ENCODE measurements around the gene RRAGC.

Gene RRAGC, protein sequence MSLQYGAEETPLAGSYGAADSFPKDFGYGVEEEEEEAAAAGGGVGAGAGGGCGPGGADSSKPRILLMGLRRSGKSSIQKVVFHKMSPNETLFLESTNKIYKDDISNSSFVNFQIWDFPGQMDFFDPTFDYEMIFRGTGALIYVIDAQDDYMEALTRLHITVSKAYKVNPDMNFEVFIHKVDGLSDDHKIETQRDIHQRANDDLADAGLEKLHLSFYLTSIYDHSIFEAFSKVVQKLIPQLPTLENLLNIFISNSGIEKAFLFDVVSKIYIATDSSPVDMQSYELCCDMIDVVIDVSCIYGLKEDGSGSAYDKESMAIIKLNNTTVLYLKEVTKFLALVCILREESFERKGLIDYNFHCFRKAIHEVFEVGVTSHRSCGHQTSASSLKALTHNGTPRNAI

DNA sequence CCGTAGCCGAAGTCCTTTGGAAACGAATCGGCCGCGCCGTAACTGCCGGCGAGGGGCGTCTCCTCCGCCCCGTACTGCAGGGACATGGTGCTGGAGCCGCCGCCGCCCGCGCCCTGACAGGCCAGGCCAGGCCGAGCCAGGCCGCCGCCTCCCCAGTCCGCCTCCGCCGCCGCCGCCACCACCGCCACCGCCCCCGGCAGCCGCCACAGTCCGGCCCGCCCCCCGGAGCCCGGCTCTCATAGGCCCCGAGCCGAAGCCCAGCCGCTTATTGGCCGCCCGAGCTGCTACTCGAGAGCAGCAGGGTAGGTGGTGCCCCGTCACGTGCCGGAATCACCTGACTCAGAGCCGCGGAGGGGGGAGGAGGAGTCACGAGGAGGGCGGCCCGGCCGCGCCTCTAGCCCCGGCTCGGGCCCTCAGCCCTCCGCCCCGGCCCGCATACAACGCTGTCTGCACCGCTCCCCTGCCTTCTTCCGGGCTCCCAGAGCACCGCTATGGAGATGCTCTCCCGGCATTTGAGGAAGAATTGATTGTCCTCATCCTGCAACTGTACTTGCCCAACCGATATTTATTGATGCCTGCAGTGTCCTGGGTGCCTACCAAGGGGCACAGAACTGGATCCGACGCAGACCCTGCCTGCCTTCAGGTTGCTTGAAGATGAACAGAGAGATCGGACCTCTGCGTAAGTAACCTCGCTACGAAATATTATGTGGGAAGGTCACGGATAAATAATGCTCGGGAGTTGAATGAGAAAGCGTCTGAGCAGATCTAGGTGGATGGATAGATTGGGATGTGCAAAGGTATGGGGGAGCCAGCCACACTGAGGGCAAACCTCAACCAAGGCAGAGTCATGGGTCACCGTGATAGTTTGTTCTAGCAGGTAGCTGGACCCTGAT is at the start of gene RRAGC:
Gene RRAGC (minus strand): TSS at position 212 of the 893 bp plus-strand sequence. CDS start 126 bp downstream, at position 86.
- peak; percentile 100 for DNase-seq

DNA sequence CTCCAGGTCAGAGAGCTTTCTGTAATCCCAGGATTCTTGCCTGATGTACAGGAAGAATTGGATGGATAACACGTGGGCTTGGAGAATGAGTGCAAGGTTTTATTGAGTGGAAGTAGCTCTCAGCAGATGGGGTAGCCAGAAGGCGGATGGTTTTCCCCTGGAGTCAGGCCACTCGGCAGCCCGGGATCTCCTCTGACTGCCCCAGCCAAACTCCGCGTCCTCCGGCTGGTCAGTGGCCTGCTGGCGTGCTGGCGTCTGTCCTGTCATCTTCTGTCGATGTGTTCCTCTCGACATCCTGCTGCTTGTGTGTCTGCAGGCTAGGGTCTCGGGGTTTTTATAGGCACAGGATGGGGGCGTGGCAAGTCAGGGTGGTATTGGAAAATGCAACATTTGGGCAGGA is 49.2 kb upstream of the RRAGC start:
- DNase-seq = no peak

GRCh38 chr1:38905985-38906384 is 46.4 kb upstream of the RRAGC start:
- no peak for DNase-seq

DNA sequence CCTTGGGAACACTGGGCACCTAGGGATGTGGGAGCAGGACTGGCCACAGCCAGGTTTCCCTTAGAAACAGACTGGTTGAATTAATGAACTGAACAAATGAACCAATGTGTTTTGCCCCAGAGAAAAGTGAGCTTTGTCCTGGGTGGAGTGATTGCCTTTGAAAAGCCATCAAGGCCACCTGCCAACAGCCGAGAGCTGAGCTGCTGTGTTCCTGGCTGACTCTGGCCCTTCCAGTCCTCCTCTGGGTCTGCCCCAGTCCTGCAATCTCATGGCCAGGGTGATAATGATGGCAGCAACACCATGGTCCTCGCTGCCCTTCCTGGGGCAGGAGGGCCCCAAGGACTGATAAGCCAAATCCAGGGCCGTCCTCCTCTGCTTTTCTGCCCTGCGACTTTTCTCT is 40.0 kb upstream of the RRAGC start:
- DNase-seq = no peak

DNA sequence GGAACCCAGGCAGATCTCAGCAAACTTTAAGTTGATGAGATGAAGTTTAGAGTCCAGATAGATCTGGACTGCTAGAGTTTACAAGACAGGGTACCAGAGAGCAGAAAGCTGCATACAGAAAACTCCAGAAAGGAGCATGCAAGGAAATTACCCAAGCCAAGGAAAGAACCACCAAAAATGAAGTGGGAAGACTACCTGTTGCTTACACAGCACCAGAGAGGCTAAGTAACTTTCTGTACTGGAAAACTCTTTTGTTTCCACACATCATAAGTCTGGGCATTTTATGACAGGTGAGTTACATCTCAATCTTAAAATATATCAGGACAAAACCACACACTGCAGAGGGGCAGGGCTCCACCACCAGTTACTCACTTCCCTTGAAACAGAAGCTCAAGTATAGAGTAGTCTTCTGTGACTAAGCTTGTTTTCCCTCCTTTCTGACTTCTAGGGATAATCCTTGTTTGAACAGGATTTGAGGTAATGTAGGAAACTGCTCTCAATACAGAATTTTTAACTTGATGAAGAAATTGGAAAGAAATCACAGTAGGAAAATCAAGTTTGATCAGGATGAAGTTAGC is 39.2 kb upstream of the RRAGC start:
- no peak for DNase-seq

DNA sequence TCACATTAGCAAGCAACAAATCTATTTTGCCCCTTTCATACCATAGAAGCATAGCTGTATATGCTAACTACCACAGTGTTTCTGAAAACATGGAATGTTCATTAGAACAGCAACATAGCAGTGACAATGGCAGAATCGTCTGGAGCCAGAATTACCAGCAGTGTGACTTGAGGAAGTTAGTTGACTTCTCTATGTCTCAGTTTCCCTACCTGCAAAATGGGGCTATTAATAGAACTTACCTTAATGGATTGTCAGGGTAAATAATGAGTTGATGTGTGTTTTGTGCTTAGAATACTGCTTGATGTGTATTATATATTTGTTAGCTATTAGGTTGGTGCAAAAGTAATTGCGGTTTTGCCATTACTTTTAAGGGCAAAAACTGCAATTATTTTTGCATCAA is 36.6 kb upstream of the RRAGC start:
- no peak for DNase-seq

GRCh38 chr1:38892976-38893375 is 33.4 kb upstream of the RRAGC start:
- DNase-seq = no peak

GRCh38 chr1:38891753-38892152 is 32.2 kb upstream of the RRAGC start:
- DNase-seq = peak; percentile 78

DNA sequence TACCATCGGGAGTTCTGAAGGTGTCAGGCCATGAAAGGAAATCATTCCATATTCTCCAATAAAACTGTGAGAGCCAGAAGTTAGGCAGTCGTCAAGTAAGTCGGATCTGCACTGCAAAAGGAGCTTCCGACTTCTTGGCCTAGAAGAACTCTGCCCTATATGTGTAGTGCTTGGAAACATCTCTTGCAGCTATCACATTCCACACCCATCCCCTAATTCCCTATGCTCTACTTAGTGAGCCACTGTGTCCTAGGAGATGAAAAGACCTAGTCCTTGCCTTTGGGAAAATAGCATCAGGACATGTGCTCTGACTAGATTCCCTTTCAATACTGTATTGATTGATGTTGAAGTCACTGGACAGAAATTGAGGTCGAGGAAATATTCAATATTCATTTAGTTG is 30.0 kb upstream of the RRAGC start:
- no peak for DNase-seq

- DNase-seq = no peak
Measured at GRCh38 chr1:38888423-38889333, 29.1 kb upstream of the RRAGC start.

DNA sequence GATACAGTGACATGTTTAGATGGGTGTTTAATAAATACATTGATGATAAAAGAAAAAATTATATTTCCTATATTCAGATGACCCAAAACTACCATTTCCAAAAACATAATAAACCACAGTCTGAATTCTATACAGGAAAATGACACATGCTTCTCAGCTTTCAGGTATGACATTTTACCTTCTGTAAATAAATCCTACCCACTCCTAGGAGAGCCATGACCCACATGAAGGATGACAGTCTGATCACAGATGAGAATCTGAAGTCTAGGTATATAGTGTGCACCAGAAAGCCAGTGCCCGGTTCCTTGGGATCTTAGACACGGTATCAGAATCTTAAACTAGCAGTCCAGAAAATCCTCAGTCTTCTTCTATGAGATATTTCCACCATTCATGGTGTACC is 25.5 kb upstream of the RRAGC start:
- DNase-seq = no peak

GRCh38 chr1:38881487-38881886 is 21.9 kb upstream of the RRAGC start, which contains the start of gene GJA9:
TSS of gene GJA9 (minus strand) at chr1:38881587. CDS start at chr1:38876098, 5,489 bp downstream.
- no peak for DNase-seq

- DNase-seq = no peak
Measured at GRCh38 chr1:38875811-38876210, 16.2 kb upstream of the RRAGC start.

DNA sequence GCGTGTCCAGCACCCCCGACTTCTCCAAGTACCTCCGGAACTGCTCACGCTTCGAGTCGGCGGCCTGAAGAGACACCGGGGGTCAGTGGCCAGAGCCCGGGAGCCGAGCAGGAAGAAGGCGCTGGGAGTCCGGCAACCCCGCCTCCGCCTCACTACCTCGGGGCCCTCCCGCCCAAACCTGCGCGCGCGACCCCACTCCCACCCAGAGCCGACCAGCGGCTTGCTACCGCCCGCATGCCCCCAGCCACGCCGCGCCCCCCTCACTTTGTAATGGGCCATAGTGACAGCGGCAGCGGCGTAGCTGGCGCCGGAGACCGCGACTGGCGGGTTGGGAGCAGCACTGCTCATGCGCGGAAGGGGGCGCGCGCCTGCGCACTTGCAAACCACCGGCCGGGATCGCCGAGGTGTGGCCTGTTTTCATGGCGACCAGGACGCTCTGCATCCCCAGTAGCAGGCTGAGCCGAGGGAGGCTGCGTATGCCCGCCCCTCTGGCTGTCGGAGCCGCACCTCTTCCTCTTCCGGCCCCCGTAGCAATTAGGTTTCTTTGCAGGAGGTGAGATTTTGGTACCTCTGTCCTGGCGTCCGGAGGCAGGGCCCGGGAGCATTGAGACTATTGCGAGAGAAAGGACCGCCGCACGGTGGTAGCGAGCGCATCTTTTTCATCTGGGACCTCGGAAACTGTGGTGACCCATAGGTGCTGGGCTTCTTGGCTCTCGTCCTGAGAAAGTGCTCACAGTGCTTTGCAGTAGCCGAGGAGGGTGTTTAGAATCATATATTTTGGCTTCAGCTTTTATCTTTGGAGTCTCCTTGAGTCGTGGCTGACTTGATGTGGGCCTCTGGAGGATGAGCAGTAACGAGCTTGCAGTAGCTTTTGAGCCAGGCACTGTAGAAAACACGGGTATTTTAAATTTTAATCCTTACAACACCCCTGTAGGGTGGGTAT is 13.7 kb upstream of the RRAGC start, which contains the start of gene MYCBP:
Gene MYCBP (minus strand): TSS at position 322 of the 943 bp plus-strand sequence. CDS start 43 bp downstream, at position 279.
- peak; percentile 100 for DNase-seq

DNA sequence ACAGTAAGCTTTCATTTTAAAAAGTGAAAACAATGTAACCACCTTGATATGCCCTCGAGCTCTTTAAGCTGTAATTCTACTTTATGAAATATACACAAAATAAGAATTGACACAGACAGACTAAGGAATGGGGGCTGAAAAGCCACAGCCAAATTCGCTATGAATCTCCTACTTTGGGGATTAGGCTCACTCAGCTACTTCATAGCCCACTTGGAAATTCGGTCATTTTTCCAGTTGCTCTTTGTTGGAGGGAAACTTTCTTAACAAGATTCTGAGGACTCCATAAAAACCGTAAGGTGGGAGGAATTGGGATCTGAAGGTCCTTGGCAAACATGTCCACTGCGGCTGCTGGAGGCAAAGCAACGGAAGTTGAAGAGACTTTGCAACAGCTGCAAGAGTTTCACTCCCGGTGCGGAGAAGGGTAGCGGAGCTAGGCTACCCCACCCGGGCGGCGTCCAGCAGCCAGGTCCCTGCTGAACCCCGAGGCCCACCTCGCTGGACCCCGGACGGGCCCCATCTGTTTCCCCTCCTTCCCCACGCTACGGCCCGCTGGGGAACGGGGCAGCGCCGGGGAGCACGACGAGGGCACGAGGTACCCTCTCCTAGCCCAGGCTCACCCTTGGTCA is 12.9 kb upstream of the RRAGC start:
- peak; percentile 94 for DNase-seq

DNA sequence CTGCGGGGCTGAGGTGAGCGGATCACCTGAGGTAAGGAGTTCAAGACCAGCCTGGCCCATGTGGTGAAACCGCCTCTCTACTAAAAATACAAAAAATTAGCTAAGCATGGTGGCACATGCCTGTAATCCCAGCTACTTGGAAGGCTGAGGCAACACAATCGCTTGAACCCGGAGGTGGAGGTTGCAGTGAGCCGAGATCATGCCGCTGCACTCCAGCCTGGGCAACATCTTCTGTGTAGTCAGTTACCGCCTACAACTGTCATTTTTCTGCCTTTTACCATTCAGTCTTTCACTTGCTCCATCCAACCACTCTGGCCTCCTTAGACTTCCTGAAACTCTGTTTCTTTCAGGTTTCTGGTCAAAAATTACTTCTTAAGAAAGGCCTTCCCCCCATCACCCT is 11.4 kb upstream of the RRAGC start:
- DNase-seq = no peak

GRCh38 chr1:38867208-38867607 is 7.6 kb upstream of the RRAGC start:
- no peak for DNase-seq

GRCh38 chr1:38865112-38865715 is 5.6 kb upstream of the RRAGC start:
- DNase-seq = no peak

DNA sequence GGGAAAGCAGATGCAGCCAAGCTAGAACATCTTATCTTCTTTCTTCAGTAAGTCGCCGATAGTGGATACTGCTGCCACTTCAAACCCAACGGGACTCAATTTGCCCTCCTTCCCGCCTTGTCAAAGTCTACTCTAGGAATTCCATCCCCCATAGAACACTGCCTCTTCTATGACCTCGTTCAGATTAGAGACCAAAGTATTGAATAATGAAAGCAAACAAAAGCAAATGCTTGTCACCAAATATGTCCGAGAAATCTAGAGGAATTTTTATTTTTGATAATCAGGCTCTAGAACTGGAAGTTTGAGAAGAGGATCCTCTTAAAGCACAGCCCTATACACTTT is 853 bp upstream of the RRAGC start:
- DNase-seq = no peak
